CD8-positive, alpha-beta memory T cell (primary cell): Measurements from ENCODE around the gene CELF4. TPM values are rescaled to one million over a fixed set of nuclear protein-coding genes. Genes with fewer than 3 reads are reported as not detected.
A peak's percentile ranks its signal among the peaks of the same experiment; 100 is the strongest.

Experiments used
- CTCF ChIA-PET: fragments of 350-600 bp; sonication (Branson Sonifier 250); formaldehyde crosslinking; loops from one replicate; lab custom pipeline; 2021; ENCODE audit warnings: antibody characterized with exemption; lab: Charles Lee
- POLR2A ChIA-PET: fragments of 350-600 bp; sonication (Branson Sonifier 250); formaldehyde crosslinking; loops from one replicate; lab custom pipeline; 2021; ENCODE audit warnings: antibody characterized with exemption; lab: Charles Lee
- DNase-seq, 5 donors: peaks; one replicate each; pipeline versions ENCODE4 v3.0.0 to v3.0.0-alpha.2; 2020 to 2022; ENCODE audit warnings: mixed read lengths in 1 of 5
- H3K27ac ChIP-seq: one replicate; pipeline ENCODE4 v1.7.0; 2013; ENCODE audit warnings: low read depth, mild to moderate bottlenecking, low read length, moderate library complexity
- H3K27me3 ChIP-seq: 2 replicates; pipeline ENCODE4 v1.7.0; 2013; ENCODE audit warnings: low read length, mild to moderate bottlenecking; ENCODE audit not compliant: insufficient read depth, poor library complexity, severe bottlenecking
- H3K36me3 ChIP-seq: 2 replicates; pipeline ENCODE4 v1.7.0; 2013; ENCODE audit warnings: mild to moderate bottlenecking, low read length, moderate library complexity; ENCODE audit not compliant: insufficient read depth
- H3K4me1 ChIP-seq: 2 replicates; pipeline ENCODE4 v1.7.0; 2013; ENCODE audit warnings: mild to moderate bottlenecking, low read length, moderate library complexity; ENCODE audit not compliant: insufficient read depth
- H3K4me3 ChIP-seq: 2 replicates; pipeline ENCODE4 v1.7.0; 2013; ENCODE audit warnings: mild to moderate bottlenecking, low read length
- H3K9me3 ChIP-seq: 2 replicates; pipeline ENCODE4 v1.7.0; 2013; ENCODE audit warnings: mild to moderate bottlenecking, low read length
- H3K27ac Mint-ChIP-seq, 8 donors: one replicate each; pipeline ENCODE4 v1.8.0; 2020 to 2021; ENCODE audit warnings: mixed read lengths in 8 of 8, mild to moderate bottlenecking in 6 of 8, inconsistent platforms in 3 of 8, moderate library complexity in 3 of 8
- H3K27me3 Mint-ChIP-seq, 2 donors: one replicate each; pipeline ENCODE4 v1.8.0; 2020 to 2021; ENCODE audit warnings: mixed read lengths in 2 of 2, mild to moderate bottlenecking in 1 of 2, moderate library complexity in 1 of 2
- H3K36me3 Mint-ChIP-seq, 3 donors: one replicate each; pipeline ENCODE4 v1.8.0; 2020 to 2021; ENCODE audit warnings: mixed read lengths in 3 of 3, inconsistent platforms in 1 of 3, mild to moderate bottlenecking in 1 of 3
- H3K4me1 Mint-ChIP-seq, 3 donors: one replicate each; pipeline ENCODE4 v1.8.0; 2020 to 2021; ENCODE audit warnings: mixed read lengths in 3 of 3, inconsistent platforms in 1 of 3, mild to moderate bottlenecking in 1 of 3
- H3K4me3 Mint-ChIP-seq, 7 donors: one replicate each; pipeline ENCODE4 v1.8.0; 2020 to 2021; ENCODE audit warnings: mixed read lengths in 7 of 7, mild to moderate bottlenecking in 6 of 7, moderate library complexity in 4 of 7, inconsistent platforms in 2 of 7
- H3K9me3 Mint-ChIP-seq, 5 donors: one replicate each; pipeline ENCODE4 v1.8.0; 2020 to 2022; ENCODE audit warnings: mixed read lengths in 5 of 5, mild to moderate bottlenecking in 3 of 5, moderate library complexity in 2 of 5, inconsistent platforms in 1 of 5
- polyA plus RNA-seq: library from polyadenylated mRNA; unstranded; fragments of 300-500 nt; fragmentation: Illumina TruSeq; gene quantifications from one replicate; pipeline ENCODE4 v1.2.3, GENCODE V29; 2021
- total RNA-seq, 2 experiments: library from RNA; stranded (reverse); gene quantifications; one replicate each; pipeline ENCODE4 v1.2.3, GENCODE V29; 2021

CELF4 gene
- total and polyA plus RNA-seq, 3 experiments from 2014 or later: not detected

- CTCF ChIA-PET: no interaction called here
- no peak overlapping the region for H3K27ac Mint-ChIP-seq
Observed at GRCh38 chr18:37442477-37442876, 123.1 kb downstream of the CELF4 start.

GRCh38 chr18:37441821-37442220 lies 123.8 kb downstream of the CELF4 start:
- Mint-ChIP-seq H3K4me3 (no peak overlapping the region), H3K27ac (no peak overlapping the region), H3K4me1 (no peaks in the 10 kb centered on the region), H3K36me3 (no peaks in the 10 kb centered on the region), H3K9me3 (peaks cover 0 to 2% (median 0%) of the 10 kb centered on the region in 5 donors), H3K27me3 (peaks cover 7 to 21% of the 10 kb centered on the region in 2 donors)
- ChIA-PET CTCF (no interaction called here), POLR2A (no interaction called here)
- Histone ChIP-seq H3K9me3 (no peaks in the 10 kb centered on the region), H3K4me1 (no peaks in the 10 kb centered on the region), H3K27me3 (no peaks in the 10 kb centered on the region), H3K4me3 (no peak overlapping the region), H3K27ac (no peak overlapping the region), H3K36me3 (no peaks in the 10 kb centered on the region)
- DNase-seq: no peak

More at GRCh38 chr18:37442477-37442876, 123.1 kb downstream of the CELF4 start:
- no peaks in the 10 kb centered on the region for H3K27me3 ChIP-seq
- no peaks in the 10 kb centered on the region for H3K4me1 ChIP-seq
- H3K27me3 Mint-ChIP-seq: peaks cover 5 to 19% of the 10 kb centered on the region in 2 donors
- no peak for DNase-seq
- no peak overlapping the region for H3K4me3 Mint-ChIP-seq
- no peaks in the 10 kb centered on the region for H3K36me3 ChIP-seq
- no peaks in the 10 kb centered on the region for H3K9me3 ChIP-seq
- H3K27ac ChIP-seq: no peak overlapping the region
- H3K4me3 ChIP-seq: no peak overlapping the region
- H3K36me3 Mint-ChIP-seq: no peaks in the 10 kb centered on the region
- POLR2A ChIA-PET: no interaction called here
- peaks cover 0 to 2% (median 0%) of the 10 kb centered on the region in 5 donors for H3K9me3 Mint-ChIP-seq
- H3K4me1 Mint-ChIP-seq: no peaks in the 10 kb centered on the region

GRCh38 chr18:37440206-37440605 lies 125.4 kb downstream of the CELF4 start:
- CTCF ChIA-PET: no interaction called here
- Histone ChIP-seq H3K27me3 (no peaks in the 10 kb centered on the region), H3K36me3 (no peaks in the 10 kb centered on the region), H3K4me3 (no peak overlapping the region), H3K27ac (no peak overlapping the region), H3K4me1 (no peaks in the 10 kb centered on the region), H3K9me3 (no peaks in the 10 kb centered on the region)
- no peak for DNase-seq
- Mint-ChIP-seq H3K27ac (no peak overlapping the region), H3K36me3 (no peaks in the 10 kb centered on the region), H3K9me3 (peaks cover 0 to 2% (median 0%) of the 10 kb centered on the region in 5 donors), H3K4me1 (no peaks in the 10 kb centered on the region), H3K4me3 (no peak overlapping the region), H3K27me3 (peaks cover 9 to 31% of the 10 kb centered on the region in 2 donors)
- POLR2A ChIA-PET: no interaction called here

- H3K4me1 ChIP-seq: no peaks in the 10 kb centered on the region
- H3K27me3 Mint-ChIP-seq: peaks cover 9 to 28% of the 10 kb centered on the region in 2 donors
- H3K27me3 ChIP-seq: no peaks in the 10 kb centered on the region
- H3K4me1 Mint-ChIP-seq: no peaks in the 10 kb centered on the region
- ChIA-PET POLR2A (no interaction called here), CTCF (no interaction called here)
- DNase-seq: no peak
- no peaks in the 10 kb centered on the region for H3K9me3 ChIP-seq
- no peak overlapping the region for H3K27ac ChIP-seq
- no peak overlapping the region for H3K4me3 ChIP-seq
- H3K9me3 Mint-ChIP-seq: peaks cover 0 to 2% (median 0%) of the 10 kb centered on the region in 5 donors
- no peak overlapping the region for H3K4me3 Mint-ChIP-seq
- H3K36me3 ChIP-seq: no peaks in the 10 kb centered on the region
- no peaks in the 10 kb centered on the region for H3K36me3 Mint-ChIP-seq
- peak overlapping the region in 1 of 8 donors; percentile 72 for H3K27ac Mint-ChIP-seq
Observed at GRCh38 chr18:37438417-37439180, 127.0 kb downstream of the CELF4 start.

GRCh38 chr18:37435996-37436395 lies 129.6 kb downstream of the CELF4 start:
- no peak overlapping the region for H3K27ac ChIP-seq
- H3K4me3 Mint-ChIP-seq: no peak overlapping the region
- no peaks in the 10 kb centered on the region for H3K4me1 ChIP-seq
- no peaks in the 10 kb centered on the region for H3K9me3 Mint-ChIP-seq
- no peak overlapping the region for H3K4me3 ChIP-seq
- DNase-seq: no peak
- H3K27ac Mint-ChIP-seq: no peak overlapping the region
- ChIA-PET POLR2A (no interaction called here), CTCF (no interaction called here)
- H3K36me3 ChIP-seq: no peaks in the 10 kb centered on the region
- H3K4me1 Mint-ChIP-seq: no peaks in the 10 kb centered on the region
- no peaks in the 10 kb centered on the region for H3K27me3 ChIP-seq
- no peaks in the 10 kb centered on the region for H3K36me3 Mint-ChIP-seq
- H3K27me3 Mint-ChIP-seq: peaks cover 6 to 25% of the 10 kb centered on the region in 2 donors
- no peaks in the 10 kb centered on the region for H3K9me3 ChIP-seq

GRCh38 chr18:37435150-37435867 lies 130.3 kb downstream of the CELF4 start:
- Mint-ChIP-seq H3K27ac (no peak overlapping the region), H3K4me3 (no peak overlapping the region), H3K4me1 (no peaks in the 10 kb centered on the region), H3K9me3 (no peaks in the 10 kb centered on the region), H3K27me3 (peaks cover 6 to 20% of the 10 kb centered on the region in 2 donors), H3K36me3 (no peaks in the 10 kb centered on the region)
- CTCF ChIA-PET: no interaction called here
- no peak for DNase-seq
- POLR2A ChIA-PET: no interaction called here
- Histone ChIP-seq H3K9me3 (no peaks in the 10 kb centered on the region), H3K36me3 (no peaks in the 10 kb centered on the region), H3K4me3 (no peak overlapping the region), H3K27ac (no peak overlapping the region), H3K27me3 (no peaks in the 10 kb centered on the region), H3K4me1 (no peaks in the 10 kb centered on the region)

- ChIA-PET POLR2A (no interaction called here), CTCF (no interaction called here)
- Histone ChIP-seq H3K4me3 (no peak overlapping the region), H3K36me3 (no peaks in the 10 kb centered on the region), H3K9me3 (no peaks in the 10 kb centered on the region), H3K4me1 (no peaks in the 10 kb centered on the region), H3K27me3 (no peaks in the 10 kb centered on the region), H3K27ac (no peak overlapping the region)
- Mint-ChIP-seq H3K27me3 (peaks cover 6 to 14% of the 10 kb centered on the region in 2 donors), H3K4me3 (no peak overlapping the region), H3K4me1 (no peaks in the 10 kb centered on the region), H3K36me3 (no peaks in the 10 kb centered on the region), H3K9me3 (no peaks in the 10 kb centered on the region), H3K27ac (peak overlapping the region in 1 of 8 donors; percentile 33)
- DNase-seq: no peak
Observed at GRCh38 chr18:37434161-37434860, 131.3 kb downstream of the CELF4 start.
